KOPT-K1 (cell line): ENCODE data around the gene MPST.
A peak's percentile ranks its signal among the peaks of the same experiment; 100 is the strongest.
"Not testable (repeated sequence)": the region's sequence is repeated elsewhere in the genome, so short reads cannot be mapped to it uniquely, and the experiment has no call there.

Experiments
- H3K27ac ChIP-seq: fragments of 200-600 bp; sonication (generic); 2 replicates; pipeline ENCODE4 v1.5.1; 2016; ENCODE audit warnings: antibody characterized with exemption, mild to moderate bottlenecking, low read depth, low read length; ENCODE audit not compliant: poor library complexity, severe bottlenecking
- H3K36me3 ChIP-seq: fragments of 200-600 bp; sonication (generic); 2 replicates; pipeline ENCODE4 v1.5.1; 2017; ENCODE audit warnings: antibody characterized with exemption, mild to moderate bottlenecking, low read length, moderate library complexity; ENCODE audit not compliant: insufficient read depth
- H3K9me3 ChIP-seq: fragments of 200-600 bp; sonication (generic); 2 replicates; pipeline ENCODE4 v1.5.1; 2017; ENCODE audit warnings: antibody characterized with exemption, low read length, mild to moderate bottlenecking; ENCODE audit not compliant: insufficient read depth, poor library complexity, severe bottlenecking

MPST gene

DNA sequence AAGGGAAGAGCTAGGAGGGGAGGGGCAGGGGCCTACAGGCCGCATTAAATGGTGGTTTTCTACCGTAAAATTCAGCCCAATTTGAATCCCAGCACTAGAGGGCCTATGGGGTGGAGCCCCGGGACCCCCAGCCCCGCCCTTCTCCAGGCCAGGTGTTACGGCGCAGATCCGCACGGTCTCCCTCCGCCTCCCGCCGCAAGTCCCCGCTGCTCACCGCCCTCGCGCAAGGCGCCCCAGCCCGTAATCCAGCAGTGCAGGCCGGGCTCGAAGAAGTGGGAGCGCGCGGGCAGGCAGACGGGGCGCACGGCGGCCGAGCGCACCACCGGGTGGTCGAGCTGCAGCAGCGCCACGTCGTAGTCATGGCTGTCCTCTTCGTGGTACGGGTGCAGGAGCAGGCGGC is 49.3 kb downstream of the MPST start:
- Histone ChIP-seq H3K27ac (no peak overlapping the region), H3K9me3 (no peaks in the 10 kb centered on the region), H3K36me3 (no peaks in the 10 kb centered on the region)

GRCh38 chr22:37069319-37069718 is 49.8 kb downstream of the MPST start:
- H3K9me3 ChIP-seq, result no peaks in the 10 kb centered on the region
- no peak overlapping the region for H3K27ac ChIP-seq
- H3K36me3 ChIP-seq, result no peaks in the 10 kb centered on the region

- no peaks in the 10 kb centered on the region for H3K9me3 ChIP-seq
- no peak overlapping the region for H3K27ac ChIP-seq
- no peaks in the 10 kb centered on the region for H3K36me3 ChIP-seq
These were observed 50.2 kb downstream of the MPST start for GRCh38 chr22:37069719-37070118.

DNA sequence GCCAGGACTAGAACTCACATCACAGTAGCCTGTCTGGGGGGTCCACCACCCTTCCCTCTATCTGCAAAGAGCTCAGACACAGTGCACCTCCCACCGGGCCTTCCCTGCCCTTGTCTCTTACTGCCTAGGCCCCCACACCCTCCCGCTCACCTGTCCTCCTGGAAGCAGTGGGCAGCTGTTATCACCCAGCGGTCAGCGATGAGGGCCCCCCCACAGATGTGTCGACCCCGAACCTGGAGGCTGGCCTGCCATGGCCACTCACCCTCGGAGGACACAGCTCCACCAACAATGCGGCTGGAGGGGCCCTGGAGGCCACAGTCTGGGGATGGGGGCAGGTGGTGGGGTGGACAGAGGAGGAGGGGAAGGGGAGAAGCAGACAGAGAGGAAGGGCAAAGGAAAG is 50.8 kb downstream of the MPST start:
- Histone ChIP-seq H3K27ac (no peak overlapping the region), H3K9me3 (no peaks in the 10 kb centered on the region), H3K36me3 (no peaks in the 10 kb centered on the region)

DNA sequence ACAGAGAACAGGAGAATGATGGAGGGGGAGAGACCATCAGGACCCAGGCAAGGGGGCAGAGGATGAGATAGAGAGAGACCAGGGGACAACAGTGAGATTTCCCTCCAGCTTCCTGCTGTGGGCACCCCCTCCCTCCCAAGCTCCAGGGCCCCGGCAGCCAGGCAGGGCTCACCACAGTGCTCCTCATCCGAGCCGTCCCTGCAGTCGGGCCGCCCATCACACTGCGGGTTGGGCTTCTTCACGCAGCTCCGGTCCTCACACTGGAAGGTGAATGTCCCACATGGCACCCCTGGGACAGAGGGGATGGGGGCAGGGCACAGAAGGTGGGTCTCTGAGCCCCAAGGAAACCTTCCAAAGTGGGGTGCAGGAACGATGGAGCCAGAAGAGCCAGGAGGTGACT is 51.2 kb downstream of the MPST start:
- Histone ChIP-seq H3K27ac (no peak overlapping the region), H3K36me3 (no peaks in the 10 kb centered on the region), H3K9me3 (no peaks in the 10 kb centered on the region)

GRCh38 chr22:37071850-37072592 is 52.5 kb downstream of the MPST start:
- not testable (repeated sequence) for H3K36me3 ChIP-seq, H3K27ac ChIP-seq, H3K9me3 ChIP-seq

DNA sequence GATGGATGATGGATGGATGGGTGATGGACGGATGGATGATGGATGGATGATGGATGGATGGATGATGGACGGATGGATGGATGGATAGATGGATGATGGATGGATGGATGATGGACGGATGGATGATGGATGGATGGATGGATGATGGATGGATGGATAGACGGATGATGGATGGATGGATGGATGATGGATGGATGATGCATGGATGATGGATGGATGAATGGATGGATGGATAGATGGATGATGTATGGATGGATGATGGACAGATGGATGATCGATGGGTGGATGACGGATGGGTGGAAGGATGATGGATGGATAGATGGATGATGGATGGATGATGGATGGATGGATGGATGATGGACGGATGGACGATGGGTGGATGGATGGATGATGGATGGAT is 53.1 kb downstream of the MPST start:
- H3K36me3 ChIP-seq, result no peaks in the 10 kb centered on the region
- H3K27ac ChIP-seq, result no peak overlapping the region

DNA sequence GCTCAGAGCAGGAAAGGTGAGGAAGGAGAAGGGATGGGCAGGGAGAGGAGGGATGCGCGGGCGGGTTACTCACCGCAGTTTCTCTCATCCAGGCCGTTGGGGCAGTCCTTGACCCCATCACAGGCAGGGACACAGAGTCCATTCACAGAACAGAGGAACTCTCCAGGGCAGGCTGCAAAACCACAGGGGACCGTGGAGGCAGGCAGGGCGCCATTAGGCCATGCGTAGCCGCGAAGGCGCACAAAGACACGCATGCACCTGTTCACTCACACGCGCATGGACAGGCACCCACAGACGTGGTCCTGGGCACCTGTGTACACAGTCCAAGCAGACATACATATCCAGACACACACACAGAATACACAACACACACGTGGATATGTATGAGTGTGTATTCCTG is 55.0 kb downstream of the MPST start:
- Histone ChIP-seq H3K27ac (no peak overlapping the region), H3K9me3 (no peaks in the 10 kb centered on the region), H3K36me3 (no peaks in the 10 kb centered on the region)

More for the DNA sequence above, 53.1 kb downstream of the MPST start:
- H3K9me3 ChIP-seq, result no peaks in the 10 kb centered on the region

- Histone ChIP-seq H3K36me3 (no peaks in the 10 kb centered on the region), H3K27ac (no peak overlapping the region), H3K9me3 (no peaks in the 10 kb centered on the region)
These were observed 55.5 kb downstream of the MPST start for GRCh38 chr22:37075046-37075445.

DNA sequence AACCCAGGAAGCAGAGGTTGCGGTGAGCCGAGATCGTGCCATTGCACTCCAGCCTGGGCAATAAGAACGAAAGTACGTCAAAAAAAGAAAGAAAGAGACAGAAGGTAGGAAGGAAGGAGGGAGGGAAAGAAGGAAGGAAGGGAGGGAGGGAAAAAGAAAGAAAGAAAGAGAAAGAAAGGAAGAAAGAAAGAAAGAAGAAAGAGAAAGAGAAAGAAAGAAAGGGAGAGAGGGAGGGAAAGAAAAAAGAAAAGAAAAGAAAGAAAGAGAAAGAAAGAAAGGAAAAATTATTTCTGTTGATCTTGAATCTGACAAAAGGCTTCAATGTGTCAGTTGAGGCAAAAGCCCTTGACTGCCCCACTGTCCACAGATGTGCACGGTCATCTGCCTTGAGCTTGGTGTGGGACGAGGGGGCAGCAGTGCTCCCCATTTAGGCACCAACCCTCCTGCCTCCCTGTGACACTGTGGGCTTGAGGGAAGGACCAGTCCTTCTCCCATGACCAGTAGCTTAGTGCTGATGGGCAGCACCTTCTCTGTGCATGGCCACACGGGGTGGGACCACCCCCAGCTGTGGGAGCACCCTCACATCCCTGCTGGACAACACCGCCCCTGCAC is 56.4 kb downstream of the MPST start:
- no peaks in the 10 kb centered on the region for H3K9me3 ChIP-seq
- no peak overlapping the region for H3K27ac ChIP-seq
- H3K36me3 ChIP-seq, result no peaks in the 10 kb centered on the region

- no peaks in the 10 kb centered on the region for H3K9me3 ChIP-seq
- no peaks in the 10 kb centered on the region for H3K36me3 ChIP-seq
- H3K27ac ChIP-seq, result peak overlapping the region; percentile 50
These were observed 58.4 kb downstream of the MPST start for GRCh38 chr22:37077802-37078448.

GRCh38 chr22:37079158-37079557 is 59.6 kb downstream of the MPST start:
- no peaks in the 10 kb centered on the region for H3K36me3 ChIP-seq
- no peaks in the 10 kb centered on the region for H3K9me3 ChIP-seq
- H3K27ac ChIP-seq, result peak overlapping the region; percentile 57
